Tibial artery (tissue), 4 donors: ENCODE results near the gene TBC1D9B.

Experiments
- DNase-seq, 2 donors: peaks; one replicate each; pipeline ENCODE4 v3.0.0-alpha.2; 2019
- H3K27ac ChIP-seq, 2 donors: fragments of 200-600 bp; sonication (generic) in 1 of 2; 1 replicate in 1 of 2; 2 replicates in 1 of 2; pipeline ENCODE4 v1.5.1; 2018 to 2019; ENCODE audit warnings: mild to moderate bottlenecking in 1 of 2
- H3K27me3 ChIP-seq, 2 donors: fragments of 200-600 bp; sonication (generic) in 1 of 2; one replicate each; pipeline versions ENCODE4 v1.5.1 to v1.6.0; 2016 to 2019
- H3K36me3 ChIP-seq, 3 donors: fragments of 200-600 bp; sonication (generic) in 2 of 3; one replicate each; pipeline ENCODE4 v1.5.1; 2016 to 2019; ENCODE audit warnings: mild to moderate bottlenecking in 2 of 3
- H3K4me1 ChIP-seq, 4 donors: fragments of 200-600 bp; sonication (generic) in 2 of 4; 1 replicate in 3 of 4; 2 replicates in 1 of 4; pipeline ENCODE4 v1.5.1; 2016 to 2019
- H3K4me3 ChIP-seq, 2 donors: fragments of 200-600 bp; sonication (generic) in 1 of 2; 1 replicate in 1 of 2; 2 replicates in 1 of 2; pipeline ENCODE4 v1.5.1; 2018 to 2019; ENCODE audit warnings: mild to moderate bottlenecking in 2 of 2
- H3K9me3 ChIP-seq, 3 donors: fragments of 200-600 bp; sonication (generic) in 1 of 3; one replicate each; pipeline ENCODE4 v1.5.1; 2016 to 2019
- intact Hi-C: fragments of 100-400 bp; cut with DNase I; formaldehyde crosslinking; loops from one replicate; pipeline ENCODE4 v1.15.0; 2023; ENCODE audit warnings: low total_unique reads
- TF ChIP-seq, protein P1 (sequence below), 2 experiments: fragments of 200-600 bp in 1 of 2; fragments of 450-650 bp in 1 of 2; IDR thresholded peaks; one replicate each; pipeline ENCODE4 v1.5.1; 2017 to 2019; ENCODE audit warnings: antibody characterized with exemption in 2 of 2, mild to moderate bottlenecking in 1 of 2, moderate library complexity in 1 of 2

Gene TBC1D9B

DNA sequence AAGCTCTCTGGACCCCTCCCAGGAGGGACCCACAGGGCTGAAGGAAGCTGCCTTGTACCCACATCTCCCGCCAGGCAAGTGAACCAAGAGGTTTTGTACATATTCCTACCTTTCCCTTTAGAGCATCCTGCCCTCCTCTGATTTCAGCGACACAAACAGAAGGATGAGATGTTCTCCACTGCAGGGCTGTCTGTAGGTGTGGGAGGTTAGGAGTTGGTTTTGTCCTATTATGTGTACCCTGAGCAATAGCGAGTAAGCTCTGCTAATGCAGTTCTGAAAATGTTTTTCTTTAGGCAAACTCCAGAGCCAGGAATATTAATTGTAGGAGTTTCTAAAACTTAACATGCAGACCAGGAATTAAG is 74.0 kb downstream of the TBC1D9B start:
- H3K36me3 ChIP-seq, result peaks cover 89 to 97% (median 90%) of the 10 kb centered on the region in 3 donors
- H3K4me1 ChIP-seq, result peaks cover 0 to 12% (median 5%) of the 10 kb centered on the region in 4 donors
- H3K27ac ChIP-seq, result peak overlapping the region in 1 of 2 donors; percentile 16
- no peaks in the 10 kb centered on the region for H3K27me3 ChIP-seq
- no peak overlapping the region for H3K4me3 ChIP-seq
- TF ChIP-seq, protein P1, sequence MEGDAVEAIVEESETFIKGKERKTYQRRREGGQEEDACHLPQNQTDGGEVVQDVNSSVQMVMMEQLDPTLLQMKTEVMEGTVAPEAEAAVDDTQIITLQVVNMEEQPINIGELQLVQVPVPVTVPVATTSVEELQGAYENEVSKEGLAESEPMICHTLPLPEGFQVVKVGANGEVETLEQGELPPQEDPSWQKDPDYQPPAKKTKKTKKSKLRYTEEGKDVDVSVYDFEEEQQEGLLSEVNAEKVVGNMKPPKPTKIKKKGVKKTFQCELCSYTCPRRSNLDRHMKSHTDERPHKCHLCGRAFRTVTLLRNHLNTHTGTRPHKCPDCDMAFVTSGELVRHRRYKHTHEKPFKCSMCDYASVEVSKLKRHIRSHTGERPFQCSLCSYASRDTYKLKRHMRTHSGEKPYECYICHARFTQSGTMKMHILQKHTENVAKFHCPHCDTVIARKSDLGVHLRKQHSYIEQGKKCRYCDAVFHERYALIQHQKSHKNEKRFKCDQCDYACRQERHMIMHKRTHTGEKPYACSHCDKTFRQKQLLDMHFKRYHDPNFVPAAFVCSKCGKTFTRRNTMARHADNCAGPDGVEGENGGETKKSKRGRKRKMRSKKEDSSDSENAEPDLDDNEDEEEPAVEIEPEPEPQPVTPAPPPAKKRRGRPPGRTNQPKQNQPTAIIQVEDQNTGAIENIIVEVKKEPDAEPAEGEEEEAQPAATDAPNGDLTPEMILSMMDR (IDR thresholded peaks at IDR 0.05), result no peak
- intact Hi-C loops, result no loop called here
- no peaks in the 10 kb centered on the region for H3K9me3 ChIP-seq
- DNase-seq, result no peak

- H3K9me3 ChIP-seq, result no peaks in the 10 kb centered on the region
- H3K27me3 ChIP-seq, result no peaks in the 10 kb centered on the region
- H3K4me1 ChIP-seq, result peaks cover 0 to 17% (median 7%) of the 10 kb centered on the region in 4 donors
- no peak overlapping the region for H3K4me3 ChIP-seq
- DNase-seq, result no peak
- H3K36me3 ChIP-seq, result peaks cover 90 to 97% (median 93%) of the 10 kb centered on the region in 3 donors
- TF ChIP-seq, protein P1 (IDR thresholded peaks at IDR 0.05), result no peak
- intact Hi-C loops, result no loop called here
- peak overlapping the region in 1 of 2 donors; percentile 16 for H3K27ac ChIP-seq
Observed at GRCh38 chr5:179833056-179833708, 74.5 kb downstream of the TBC1D9B start.

DNA sequence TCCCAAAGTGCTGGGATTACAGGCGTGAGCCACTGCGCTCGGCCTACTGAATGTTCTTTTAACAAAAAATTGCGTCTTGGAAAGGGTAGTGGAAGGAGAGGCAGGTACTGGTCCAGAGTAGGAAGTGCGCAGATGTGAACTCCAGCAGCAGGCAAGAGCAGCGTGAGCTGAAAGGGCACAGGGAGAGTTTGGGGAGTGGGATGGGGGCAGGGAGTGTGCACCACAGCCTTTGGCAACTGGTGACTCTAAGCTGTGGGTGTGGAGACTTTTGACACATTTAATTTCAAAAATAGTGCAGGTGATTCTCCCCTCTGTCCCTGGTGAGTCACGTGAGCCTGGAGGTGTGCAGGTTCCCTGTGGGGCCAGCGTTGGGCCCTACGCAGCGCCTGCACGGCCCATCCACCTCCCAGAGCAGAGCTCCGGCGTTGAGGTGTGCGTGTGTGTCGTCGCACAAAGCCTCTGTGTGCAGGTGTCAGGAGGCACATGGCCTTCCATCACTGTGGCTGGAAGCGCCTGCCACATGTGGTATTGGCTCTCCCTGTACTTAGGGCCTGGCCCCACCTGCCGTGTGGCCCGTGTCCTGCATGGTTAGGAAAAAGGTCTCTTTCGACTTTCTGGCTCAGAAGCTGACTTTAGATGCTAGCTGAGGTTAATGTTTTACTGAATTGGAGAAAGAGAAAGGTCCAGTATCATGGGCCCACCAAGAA is 75.5 kb downstream of the TBC1D9B start:
- no peak for DNase-seq
- Histone ChIP-seq H3K27ac (no peak overlapping the region), H3K9me3 (no peaks in the 10 kb centered on the region), H3K36me3 (peaks cover 88 to 97% (median 93%) of the 10 kb centered on the region in 3 donors), H3K4me3 (no peak overlapping the region), H3K27me3 (no peaks in the 10 kb centered on the region), H3K4me1 (peaks cover 0 to 27% (median 13%) of the 10 kb centered on the region in 4 donors)
- intact Hi-C loops, result no loop called here
- TF ChIP-seq, protein P1 (IDR thresholded peaks at IDR 0.05), result no peak

DNA sequence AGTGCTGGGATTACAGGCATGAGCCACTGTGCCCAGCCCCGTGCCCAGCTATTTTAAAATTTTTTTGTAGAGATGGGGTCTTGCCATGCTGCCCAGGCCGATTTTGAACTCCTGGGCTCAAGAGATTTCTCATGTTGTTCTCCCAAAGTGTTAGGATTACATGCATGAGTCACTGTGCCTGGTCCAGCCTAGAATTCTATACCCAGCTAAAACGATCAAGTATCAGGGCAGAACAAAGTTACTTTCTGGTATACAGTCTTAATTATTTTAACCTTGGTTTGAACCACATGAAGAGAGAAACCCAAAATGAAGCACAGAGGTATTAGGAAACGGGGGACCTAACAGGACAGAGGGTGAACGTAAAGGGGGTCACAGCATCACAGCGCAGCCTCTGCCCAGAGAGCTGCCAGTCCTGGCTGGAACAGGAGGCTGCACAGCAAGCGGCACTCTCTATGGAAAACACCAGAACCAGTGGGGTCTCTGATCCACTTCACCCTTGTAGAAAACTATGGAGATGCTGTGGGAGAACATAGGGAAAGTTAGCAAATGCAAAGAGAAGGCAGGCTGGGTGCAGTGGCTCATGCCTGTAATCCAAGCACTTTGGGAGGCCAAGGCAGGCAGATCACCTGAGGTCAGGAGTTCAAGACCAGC is 76.8 kb downstream of the TBC1D9B start:
- Histone ChIP-seq H3K27ac (no peak overlapping the region), H3K4me1 (peaks cover 0 to 40% (median 18%) of the 10 kb centered on the region in 4 donors)
- TF ChIP-seq, protein P1 (IDR thresholded peaks at IDR 0.05), result no peak

GRCh38 chr5:179829732-179830435 is 77.8 kb downstream of the TBC1D9B start:
- peaks cover 0 to 50% (median 28%) of the 10 kb centered on the region in 4 donors for H3K4me1 ChIP-seq
- intact Hi-C loops, result no loop called here
- H3K27ac ChIP-seq, result no peak overlapping the region
- H3K36me3 ChIP-seq, result peaks cover 92 to 97% (median 95%) of the 10 kb centered on the region in 3 donors
- no peak for DNase-seq
- no peaks in the 10 kb centered on the region for H3K27me3 ChIP-seq
- TF ChIP-seq, protein P1 (IDR thresholded peaks at IDR 0.05), result no peak
- no peaks in the 10 kb centered on the region for H3K9me3 ChIP-seq
- no peak overlapping the region for H3K4me3 ChIP-seq

More for the DNA sequence above, 76.8 kb downstream of the TBC1D9B start:
- DNase-seq, result no peak
- no peaks in the 10 kb centered on the region for H3K27me3 ChIP-seq
- intact Hi-C loops, result no loop called here
- H3K9me3 ChIP-seq, result no peaks in the 10 kb centered on the region
- H3K4me3 ChIP-seq, result no peak overlapping the region
- peaks cover 88 to 97% (median 93%) of the 10 kb centered on the region in 3 donors for H3K36me3 ChIP-seq
